Left ventricle myocardium inferior (tissue), 1 donor: Measurements from ENCODE around the gene WDR44. TPM values are rescaled to one million over a fixed set of nuclear protein-coding genes. Genes with fewer than 3 reads are reported as not detected.

ENCODE experiments used
- DNase-seq: peaks from one replicate; pipeline ENCODE4 v3.0.0-alpha.2; 2020
- H3K27ac ChIP-seq: fragments of 200-600 bp; replicated peaks from 2 replicates; pipeline ENCODE4 v1.8.0; 2021
- H3K27me3 ChIP-seq: fragments of 200-600 bp; 2 replicates; pipeline ENCODE4 v1.8.0; 2021; ENCODE audit warnings: low read depth
- H3K36me3 ChIP-seq: fragments of 200-600 bp; 2 replicates; pipeline ENCODE4 v1.8.0; 2021
- H3K4me1 ChIP-seq: fragments of 200-600 bp; 2 replicates; pipeline ENCODE4 v1.8.0; 2021
- H3K4me3 ChIP-seq: fragments of 200-600 bp; 2 replicates; pipeline ENCODE4 v1.8.0; 2021; ENCODE audit warnings: mild to moderate bottlenecking, moderate library complexity
- H3K9me3 ChIP-seq: fragments of 200-600 bp; replicated peaks from 2 replicates; pipeline ENCODE4 v1.8.0; 2021
- CTCF ChIP-seq: fragments of 200-600 bp; IDR thresholded peaks from 2 replicates; pipeline ENCODE4 v1.8.0; 2021; ENCODE audit warnings: antibody characterized with exemption, mild to moderate bottlenecking, borderline replicate concordance
- intact Hi-C: fragments of 100-400 bp; cut with micrococcal nuclease; formaldehyde crosslinking; loops from one replicate; pipeline ENCODE4 v1.11.0; 2022
- total RNA-seq: library from RNA; stranded (reverse); fragmentation: NEBNext Ultra II Directional; extraction: Animal tissue kit (Norgen Biotek cat#: 25700); gene quantifications from one replicate; pipeline ENCODE4 v1.2.1, GENCODE V29; 2021
- donor health status: DM: no; HTN: yes; CAD: no; lungs with severe emphysema.

Gene WDR44
- total RNA-seq, 1 donor from 2014 or later = 13.4 TPM

DNA sequence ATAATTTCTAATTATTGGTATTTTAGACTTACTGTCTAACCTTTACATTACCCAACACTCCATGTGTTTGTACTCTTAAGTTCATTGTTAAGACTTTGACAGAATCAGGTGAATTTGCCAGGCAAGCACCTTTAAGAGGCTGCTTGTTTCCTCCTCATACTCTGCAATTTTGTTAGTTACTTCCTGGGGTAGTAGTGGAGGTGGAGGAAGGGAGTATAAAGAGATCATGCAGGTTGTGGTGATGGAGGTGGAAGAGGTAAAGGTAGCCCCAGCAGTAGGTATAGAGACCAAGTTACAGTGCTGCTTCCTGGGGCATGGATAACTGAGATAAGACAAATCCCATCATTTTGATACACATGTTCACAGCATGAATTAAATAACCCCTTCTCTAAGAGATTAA, 6.7 kb downstream of the WDR44 start:
- H3K4me1 ChIP-seq = peaks cover 76% of the 10 kb centered on the region
- TF ChIP-seq CTCF = no peak
- H3K27ac ChIP-seq = no peak overlapping the region
- no peaks in the 10 kb centered on the region for H3K36me3 ChIP-seq
- no peak for DNase-seq
- intact Hi-C loops = no loop called here
- no peak overlapping the region for H3K4me3 ChIP-seq
- no peaks in the 10 kb centered on the region for H3K9me3 ChIP-seq
- no peaks in the 10 kb centered on the region for H3K27me3 ChIP-seq

GRCh38 chrX:118353081-118353850, 7.4 kb downstream of the WDR44 start:
- Histone ChIP-seq H3K36me3 (no peaks in the 10 kb centered on the region), H3K4me1 (peaks cover 69% of the 10 kb centered on the region), H3K4me3 (no peak overlapping the region), H3K27me3 (no peaks in the 10 kb centered on the region), H3K9me3 (no peaks in the 10 kb centered on the region), H3K27ac (no peak overlapping the region)
- intact Hi-C loops = no loop called here
- no peak for TF ChIP-seq CTCF
- DNase-seq = no peak

DNA sequence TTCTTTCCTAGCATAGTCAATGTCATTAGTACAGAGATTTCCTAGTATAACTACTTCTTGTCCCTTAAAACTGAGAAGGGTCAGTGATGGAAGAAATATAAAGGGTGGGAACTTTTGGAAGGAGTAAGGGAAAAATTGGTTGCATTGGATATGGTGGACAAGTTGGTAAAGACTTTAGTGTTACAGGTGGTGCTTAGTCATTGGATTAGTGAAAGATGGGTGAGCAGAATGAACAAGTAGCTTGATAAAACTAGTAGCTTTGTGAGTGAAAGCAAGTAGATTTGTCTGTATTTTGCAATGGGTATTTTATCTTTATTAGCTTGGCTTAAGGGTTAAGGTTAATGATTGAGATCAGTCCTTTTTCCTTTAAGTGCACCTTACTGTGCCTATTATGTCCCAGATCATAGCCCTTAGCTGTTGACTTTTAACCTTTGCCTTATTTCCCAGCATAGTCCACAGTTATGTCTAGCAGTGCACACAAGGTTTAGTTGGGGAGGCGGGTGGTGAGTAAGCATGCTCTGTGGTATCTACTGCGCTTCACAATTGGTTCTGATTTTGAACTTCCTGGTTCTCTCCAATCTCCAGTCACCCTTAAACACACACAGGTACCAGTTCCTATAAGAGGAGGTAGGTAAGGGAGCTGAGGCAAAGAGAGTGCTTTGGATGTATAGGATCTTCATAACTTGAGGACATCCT, 9.5 kb downstream of the WDR44 start:
- no peaks in the 10 kb centered on the region for H3K9me3 ChIP-seq
- no peak overlapping the region for H3K4me3 ChIP-seq
- H3K36me3 ChIP-seq = no peaks in the 10 kb centered on the region
- no peak for DNase-seq
- peaks cover 55% of the 10 kb centered on the region for H3K4me1 ChIP-seq
- no peaks in the 10 kb centered on the region for H3K27me3 ChIP-seq
- TF ChIP-seq CTCF = no peak
- H3K27ac ChIP-seq = no peak overlapping the region
- intact Hi-C loops = no loop called here

DNA sequence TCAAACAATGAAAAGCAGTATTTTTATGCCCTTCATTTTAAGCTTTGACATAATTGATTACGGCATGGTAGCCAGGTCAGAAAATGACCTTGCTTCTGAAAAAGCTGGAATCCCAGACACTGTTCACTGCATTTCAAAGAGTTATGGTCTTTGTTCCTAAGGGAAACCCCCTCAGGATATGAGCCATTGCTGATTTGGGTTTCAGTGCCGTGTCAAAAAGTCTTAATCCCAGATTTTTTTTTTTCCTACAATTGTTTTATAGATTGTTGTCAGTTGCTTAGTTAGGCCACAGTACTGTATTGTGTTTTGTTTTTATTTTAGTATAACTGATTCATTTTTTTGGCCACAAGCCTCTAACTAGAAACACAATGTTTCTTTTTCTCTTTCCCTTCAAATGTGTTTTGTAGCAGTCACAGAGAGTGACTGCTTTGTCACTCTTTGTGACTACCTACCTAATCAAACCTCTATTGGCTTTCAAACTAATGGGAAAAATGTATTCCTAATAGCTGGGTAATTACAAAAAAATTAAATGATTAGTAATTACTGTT, 10.3 kb downstream of the WDR44 start:
- no peak overlapping the region for H3K27ac ChIP-seq
- no peak for TF ChIP-seq CTCF
- intact Hi-C loops = no loop called here
- peaks cover 54% of the 10 kb centered on the region for H3K4me1 ChIP-seq
- no peaks in the 10 kb centered on the region for H3K36me3 ChIP-seq
- no peaks in the 10 kb centered on the region for H3K9me3 ChIP-seq
- H3K27me3 ChIP-seq = no peaks in the 10 kb centered on the region
- no peak for DNase-seq
- no peak overlapping the region for H3K4me3 ChIP-seq

DNA sequence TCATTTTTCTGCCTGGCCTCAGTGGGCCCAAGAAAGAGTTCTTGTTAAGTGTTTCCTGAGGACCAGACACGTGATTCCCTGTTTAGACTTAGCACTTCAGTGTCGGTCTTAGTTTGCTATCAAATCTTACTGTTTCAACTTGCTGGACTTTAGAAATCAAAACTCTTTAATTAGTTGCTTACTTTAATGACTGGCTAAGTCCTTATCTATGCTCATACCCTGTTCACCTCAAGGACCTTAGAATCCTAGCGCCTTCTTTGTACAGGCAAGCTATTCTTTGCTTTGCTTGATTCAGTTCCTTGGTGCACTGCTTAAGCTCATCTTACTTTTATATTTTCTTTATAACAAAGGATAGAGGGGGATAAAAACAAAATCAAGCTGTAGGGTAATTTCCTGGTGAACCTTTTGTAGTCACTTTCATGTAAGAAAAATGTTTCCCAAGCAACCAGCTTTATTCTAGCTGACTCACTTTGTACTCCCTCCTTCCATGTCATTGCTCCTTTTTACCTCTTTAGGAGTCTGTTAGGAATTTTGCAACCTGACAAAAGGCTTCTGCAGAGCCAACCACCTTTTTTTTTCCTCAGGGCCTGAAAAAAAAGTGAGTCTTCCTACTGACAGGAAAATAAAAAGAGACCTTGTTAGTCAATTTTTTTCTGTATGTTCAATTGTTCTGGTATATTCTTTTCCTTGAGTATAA, 14.7 kb downstream of the WDR44 start:
- peaks cover 26% of the 10 kb centered on the region for H3K4me1 ChIP-seq
- H3K36me3 ChIP-seq = no peaks in the 10 kb centered on the region
- H3K4me3 ChIP-seq = no peak overlapping the region
- no peak overlapping the region for H3K27ac ChIP-seq
- no peaks in the 10 kb centered on the region for H3K27me3 ChIP-seq
- no peak for DNase-seq
- no peaks in the 10 kb centered on the region for H3K9me3 ChIP-seq
- intact Hi-C loops = no loop called here
- no peak for TF ChIP-seq CTCF
